Epithelial cell of alveolus of lung (primary cell): ENCODE measurements around the gene CBR1. TPM values are rescaled to one million over a fixed set of nuclear protein-coding genes. Genes with fewer than 3 reads are reported as not detected.

ENCODE experiments used
- total RNA-seq: library from RNA; depleted of rRNA; stranded (reverse); fragments of >200 nt; gene quantifications from 2 replicates; pipeline ENCODE4 v1.2.1, GENCODE V29; 2015

Gene CBR1
- 89.2 and 167 TPM in 2 replicates for total RNA-seq

GRCh38 chr21:36069713-36070583, at the start of gene CBR1:
CBR1 (plus strand) TSS chr21:36070024; CDS start chr21:36070116, 92 bp downstream.

GRCh38 chr21:36060159-36060921, 9.5 kb upstream of the CBR1 start, which contains the start of gene SETD4:
SETD4 (minus strand) TSS chr21:36060526; CDS start chr21:36058888, 1,638 bp downstream.

Other genes with a start within 250 kb of the CBR1 start
- gene SETD4, start 9.5 kb upstream of the CBR1 start, total RNA-seq = 9.7 and 11.2 TPM in 2 replicates
- 3.6 and 19.4 TPM in 2 replicates for gene CBR3, start 65.1 kb downstream of the CBR1 start, total RNA-seq
- 0.80 and 6.6 TPM in 2 replicates for gene DOP1B, start 86.8 kb downstream of the CBR1 start, total RNA-seq